HepG2 (cell line): ENCODE data around the gene LYPD6B. TPM values are rescaled to one million over a fixed set of nuclear protein-coding genes. Genes with fewer than 3 reads are reported as not detected.

ENCODE experiments used
- ATAC-seq: fragments of 200-7000 bp; cut with Tn5 transposase; 3 replicates; pipeline ENCODE4 v1.9.1; 2020; ENCODE audit warnings: mild to moderate bottlenecking, moderate library complexity
- BruUV-seq: library from RNA; stranded (reverse); fragments of 400-500 nt; replicated peaks from 2 replicates; lab custom pipeline; 2021; lab: Mats Ljungman, UMichigan
- CTCF ChIA-PET: fragments of 300-600 bp; formaldehyde crosslinking; extraction: SDS; loops from one replicate; lab custom pipeline; 2021; ENCODE audit warnings: low total read pairs, inconsistent platforms, low intra/inter-chr PET ratio; lab: Yijun Ruan, JAX
- POLR2A ChIA-PET: fragments of 350-600 bp; sonication (Branson Sonifier 250); formaldehyde crosslinking; loops from one replicate; lab custom pipeline; 2020; ENCODE audit warnings: antibody characterized with exemption, inconsistent platforms; lab: Yijun Ruan, JAX
- DNase-seq: peaks from one replicate; pipeline ENCODE4 v3.0.0-alpha.2; 2015; ENCODE audit warnings: low spot score
- FAIRE-seq: peaks from 3 replicates; lab custom pipeline; 2011; peaks lifted over from hg19 to GRCh38; lab: Jason Lieb, UNC
- H2AFZ ChIP-seq: one replicate; pipeline ENCODE4 v1.6.1; 2011; ENCODE audit warnings: low read length, inconsistent platforms
- H3K27ac ChIP-seq: fragments of 300-600 bp; 3 replicates; pipeline ENCODE4 v1.8.0; 2011; ENCODE audit warnings: mixed run types, mild to moderate bottlenecking, mixed read lengths, low read length, inconsistent platforms; ENCODE audit not compliant: insufficient read depth; ENCODE audit errors: extremely low read length
- H3K27me3 ChIP-seq, 2 experiments: fragments of 200-600 bp in 1 of 2; 2 replicates in 1 of 2; 3 replicates in 1 of 2; pipeline versions ENCODE4 v1.6.0 to v1.8.0; 2011; ENCODE audit warnings: low read length in 2 of 2, mild to moderate bottlenecking in 2 of 2, moderate library complexity in 2 of 2, inconsistent platforms in 1 of 2; ENCODE audit not compliant: insufficient read depth in 2 of 2, control insufficient read depth in 1 of 2
- H3K36me3 ChIP-seq, 2 experiments: fragments of 200-600 bp in 1 of 2; replicated peaks in 1 of 2; 2 replicates in 1 of 2; 3 replicates in 1 of 2; pipeline versions ENCODE4 v1.5.1 to v1.8.0; 2011; ENCODE audit warnings: low read length in 2 of 2, inconsistent platforms in 1 of 2; ENCODE audit not compliant: insufficient read depth in 2 of 2, control insufficient read depth in 1 of 2
- H3K4me1 ChIP-seq: 2 replicates; pipeline ENCODE4 v1.5.1; 2012; ENCODE audit warnings: low read length, inconsistent platforms; ENCODE audit not compliant: insufficient read depth
- H3K4me2 ChIP-seq: 2 replicates; pipeline ENCODE4 v1.6.0; 2011; ENCODE audit warnings: low read depth, low read length, inconsistent platforms
- H3K4me3 ChIP-seq, 3 experiments: fragments of 200-600 bp in 1 of 3; sonication (generic), shearing (Covaris generic) in 1 of 3; replicated peaks in 1 of 3; 2 replicates each; pipeline ENCODE4 v1.5.1; 2011 to 2016; ENCODE audit warnings: low read length in 3 of 3, inconsistent platforms in 2 of 3, low read depth in 2 of 3, mild to moderate bottlenecking in 2 of 3, control low read depth in 1 of 3, mixed read lengths in 1 of 3; ENCODE audit not compliant: insufficient read depth in 1 of 3
- H3K79me2 ChIP-seq: one replicate; pipeline ENCODE4 v1.6.1; 2011; ENCODE audit warnings: low read length, inconsistent platforms; ENCODE audit not compliant: insufficient read depth
- H3K9ac ChIP-seq: 2 replicates; pipeline ENCODE4 v1.6.0; 2011; ENCODE audit warnings: mild to moderate bottlenecking, low read depth, low read length, inconsistent platforms; ENCODE audit not compliant: insufficient read depth
- H3K9me3 ChIP-seq: 2 replicates; pipeline ENCODE4 v1.5.1; 2012; ENCODE audit warnings: mild to moderate bottlenecking, low read length
- H4K20me1 ChIP-seq: 2 replicates; pipeline ENCODE4 v1.6.0; 2011; ENCODE audit warnings: inconsistent platforms, mild to moderate bottlenecking, low read length, moderate library complexity; ENCODE audit not compliant: insufficient read depth
- ATF7 ChIP-seq, 2 experiments: fragments of 450-650 bp in 1 of 2; sonication (generic) in 1 of 2; formaldehyde crosslinking in 1 of 2; IDR thresholded peaks; 2 replicates each; pipeline versions ENCODE4 v1.4.0 to v1.6.1; 2016 to 2020; ENCODE audit warnings: antibody characterized with exemption in 1 of 2, mild to moderate bottlenecking in 1 of 2, missing genetic modification reagents in 1 of 2
- ATF7-NPFF ChIP-seq: sonication (generic); formaldehyde crosslinking; IDR thresholded peaks from 2 replicates; pipeline ENCODE4 v1.8.1; 2023; ENCODE audit warnings: mild to moderate bottlenecking, low read depth, missing genetic modification reagents, moderate library complexity
- CEBPB ChIP-seq: IDR thresholded peaks from 2 replicates; pipeline ENCODE4 v1.6.1; 2011; ENCODE audit warnings: low read depth, low read length, improper control_type of control experiment, borderline replicate concordance
- CREB1 ChIP-seq, 2 experiments: fragments of 450-650 bp in 1 of 2; IDR thresholded peaks; 2 replicates each; pipeline ENCODE4 v1.6.1; 2016 to 2017; ENCODE audit warnings: control low read depth in 1 of 2, mild to moderate bottlenecking in 1 of 2, missing compliant biosample characterization in 1 of 2, missing genetic modification characterization in 1 of 2
- FLYWCH1 ChIP-seq: sonication (generic); formaldehyde crosslinking; IDR thresholded peaks from 2 replicates; pipeline ENCODE4 v1.8.1; 2023; ENCODE audit warnings: mild to moderate bottlenecking, missing genetic modification reagents
- TRAFD1 ChIP-seq: sonication (generic); formaldehyde crosslinking; IDR thresholded peaks from 2 replicates; pipeline ENCODE4 v1.5.1; 2020; ENCODE audit warnings: missing genetic modification reagents, mild to moderate bottlenecking, borderline replicate concordance
- ZBTB34 ChIP-seq: sonication (generic); formaldehyde crosslinking; IDR thresholded peaks from 2 replicates; pipeline ENCODE4 v1.8.0; 2022; ENCODE audit warnings: mild to moderate bottlenecking, missing genetic modification reagents
- ZNF564 ChIP-seq: sonication (generic); formaldehyde crosslinking; IDR thresholded peaks from 2 replicates; pipeline ENCODE4 v1.8.1; 2023; ENCODE audit warnings: mild to moderate bottlenecking, missing genetic modification reagents
- ZNF614 ChIP-seq: IDR thresholded peaks from 2 replicates; pipeline ENCODE4 v1.6.1; 2018; ENCODE audit warnings: missing biosample characterization, missing genetic modification reagents, inconsistent platforms, borderline replicate concordance
- WGBS: methylation state at CpG from one replicate; pipeline ENCODE4 v1.1.6; 2017; ENCODE audit warnings: low lambda C conversion rate; 5-methylcytosine and 5-hydroxymethylcytosine counted together
- in situ Hi-C: cut with HindIII; loops from 2 replicates; pipeline ENCODE4 v1.10.0; 2017; ENCODE audit warnings: low pct_unique_long_range_greater_than_20kb; ENCODE audit not compliant: extremely low pct_ligation_motif_present
- intact Hi-C: fragments of 100-400 bp; cut with micrococcal nuclease; formaldehyde crosslinking; loops from one replicate; pipeline ENCODE4 v1.10.0; 2022; ENCODE audit not compliant: unreplicated experiment
- polyA plus RNA-seq, 8 experiments: library from polyadenylated mRNA; depleted of rRNA in 3 of 8; stranded (reverse) in 7 of 8; unstranded in 1 of 8; fragments of >200 nt; fragmentation: Illumina TruSeq in 4 of 8; extraction: Trizol in 4 of 8; gene quantifications; 2 replicates each; pipeline versions ENCODE4 v1.2.1 to v1.2.3, GENCODE V29; 2011 to 2016; ENCODE audit warnings: low read depth in 4 of 8, missing spikeins in 1 of 8, mixed read lengths in 1 of 8; ENCODE audit not compliant: insufficient read depth in 1 of 8
- total RNA-seq, 5 experiments: library from RNA; depleted of rRNA; stranded (reverse); fragments of >200 nt; fragmentation: Illumina TruSeq; extraction: Trizol; gene quantifications; 2 replicates each; pipeline ENCODE4 v1.2.3, GENCODE V29; 2016; ENCODE audit warnings: low read depth in 1 of 5
- TF ChIP-seq, protein P1 (sequence below): fragments of 450-650 bp; IDR thresholded peaks from 2 replicates; pipeline ENCODE4 v1.6.1; 2016
- TF ChIP-seq, protein P2 (sequence below): sonication (generic); formaldehyde crosslinking; IDR thresholded peaks from 2 replicates; pipeline ENCODE4 v1.4.0; 2020; ENCODE audit warnings: mild to moderate bottlenecking, missing genetic modification reagents

LYPD6B gene
- total and polyA plus RNA-seq, 2 of the 13 experiments (the other 11 are each of a cell fraction or from before 2014, with no cell fraction given) = not detected

- H3K9me3 ChIP-seq = peaks cover 4% of the 10 kb centered on the region; the same call in 1 of the 2 replicates
- 0% methylated on average over 2 of the region's 2 CpGs for WGBS
- H3K9ac ChIP-seq = no peak overlapping the region
- no peaks in the 10 kb centered on the region for H3K4me1 ChIP-seq
- intact Hi-C loops (no loop called here), in situ Hi-C loops (no loop called here)
- FAIRE-seq = no peak
- POLR2A ChIA-PET = no interaction called here
- BruUV-seq = no TSS peak
- no peak overlapping the region for H3K4me2 ChIP-seq
- H3K27ac ChIP-seq = no peak overlapping the region
- no peaks in the 10 kb centered on the region for H4K20me1 ChIP-seq
- no peak for DNase-seq
- no peak overlapping the region for H2AFZ ChIP-seq
- CTCF ChIA-PET = no interaction called here
- no peaks in the 10 kb centered on the region for H3K36me3 ChIP-seq
- H3K27me3 ChIP-seq = 0 out of 5 replicates have a peak, but pooled peaks cover 0 to 3% of the 10 kb centered on the region in 2 experiments
- H3K4me3 ChIP-seq = no peak overlapping the region
- H3K79me2 ChIP-seq = no peaks in the 10 kb centered on the region
- ATAC-seq = no peak
- TF ChIP-seq, protein P1, sequence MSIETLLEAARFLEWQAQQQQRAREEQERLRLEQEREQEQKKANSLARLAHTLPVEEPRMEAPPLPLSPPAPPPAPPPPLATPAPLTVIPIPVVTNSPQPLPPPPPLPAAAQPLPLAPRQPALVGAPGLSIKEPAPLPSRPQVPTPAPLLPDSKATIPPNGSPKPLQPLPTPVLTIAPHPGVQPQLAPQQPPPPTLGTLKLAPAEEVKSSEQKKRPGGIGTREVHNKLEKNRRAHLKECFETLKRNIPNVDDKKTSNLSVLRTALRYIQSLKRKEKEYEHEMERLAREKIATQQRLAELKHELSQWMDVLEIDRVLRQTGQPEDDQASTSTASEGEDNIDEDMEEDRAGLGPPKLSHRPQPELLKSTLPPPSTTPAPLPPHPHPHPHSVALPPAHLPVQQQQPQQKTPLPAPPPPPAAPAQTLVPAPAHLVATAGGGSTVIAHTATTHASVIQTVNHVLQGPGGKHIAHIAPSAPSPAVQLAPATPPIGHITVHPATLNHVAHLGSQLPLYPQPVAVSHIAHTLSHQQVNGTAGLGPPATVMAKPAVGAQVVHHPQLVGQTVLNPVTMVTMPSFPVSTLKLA = peak; percentile 91
- TF ChIP-seq ATF7-NPFF (CRISPR knock-in tag) = no peak
Measured at GRCh38 chr2:149049142-149049541, 10.6 kb downstream of the LYPD6B start.

DNA sequence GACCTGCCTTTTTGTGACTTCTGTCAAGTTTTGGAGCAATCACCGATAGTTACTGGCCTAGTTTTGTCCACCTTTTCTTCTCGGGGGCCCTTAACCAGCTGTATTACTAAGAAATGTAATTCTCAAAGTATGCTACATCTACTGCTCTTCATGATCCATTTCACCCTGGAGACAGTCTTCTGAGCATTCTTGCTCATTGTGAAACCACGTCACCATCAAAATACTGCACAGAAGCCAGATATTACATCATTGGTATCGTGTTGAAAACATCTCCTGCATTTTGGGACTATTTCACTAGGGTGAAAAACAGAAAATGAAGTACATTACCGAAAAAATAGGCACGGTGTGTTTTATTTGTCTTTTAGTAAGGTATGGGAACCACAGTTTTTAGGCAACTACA lies 11.7 kb downstream of the LYPD6B start:
- H3K27me3 ChIP-seq = 0 out of 5 replicates have a peak, but pooled peaks cover 0 to 3% of the 10 kb centered on the region in 2 experiments
- BruUV-seq = no TSS peak
- H3K4me3 ChIP-seq = no peak overlapping the region
- ATAC-seq (no peak), FAIRE-seq (no peak), DNase-seq (no peak)
- ChIA-PET POLR2A (no interaction called here), CTCF (no interaction called here)
- no peak overlapping the region for H3K4me2 ChIP-seq
- 3% methylated on average over 6 of the region's 6 CpGs for WGBS
- H3K9me3 ChIP-seq = peaks cover 4% of the 10 kb centered on the region; the same call in 1 of the 2 replicates
- in situ Hi-C loops (no loop called here), intact Hi-C loops (no loop called here)
- no peak overlapping the region for H3K27ac ChIP-seq
- H4K20me1 ChIP-seq = no peaks in the 10 kb centered on the region
- no peak overlapping the region for H2AFZ ChIP-seq
- no peak overlapping the region for H3K9ac ChIP-seq
- no peaks in the 10 kb centered on the region for H3K36me3 ChIP-seq
- no peaks in the 10 kb centered on the region for H3K79me2 ChIP-seq
- H3K4me1 ChIP-seq = no peaks in the 10 kb centered on the region
- TF ChIP-seq FLYWCH1 (CRISPR knock-in tag) (no peak), CEBPB (0 out of 2 replicates have a peak, but pooled peaks have one; percentile 2), CREB1 (IDR thresholded peaks at IDR 0.05) (peak; percentile 37; the same call in 1 of the 2 replicates), CREB1 (CRISPR knock-in tag; IDR thresholded peaks at IDR 0.05) (no peak), ATF7 (IDR thresholded peaks at IDR 0.05) (peak; percentile 31; the same call in 1 of the 2 replicates), ATF7 (CRISPR knock-in tag; IDR thresholded peaks at IDR 0.05) (no peak), TRAFD1 (CRISPR knock-in tag) (no peak), ZNF614 (CRISPR knock-in tag) (no peak), ZNF564 (CRISPR knock-in tag) (no peak), ZBTB34 (CRISPR knock-in tag) (no peak)
- TF ChIP-seq, protein P2, sequence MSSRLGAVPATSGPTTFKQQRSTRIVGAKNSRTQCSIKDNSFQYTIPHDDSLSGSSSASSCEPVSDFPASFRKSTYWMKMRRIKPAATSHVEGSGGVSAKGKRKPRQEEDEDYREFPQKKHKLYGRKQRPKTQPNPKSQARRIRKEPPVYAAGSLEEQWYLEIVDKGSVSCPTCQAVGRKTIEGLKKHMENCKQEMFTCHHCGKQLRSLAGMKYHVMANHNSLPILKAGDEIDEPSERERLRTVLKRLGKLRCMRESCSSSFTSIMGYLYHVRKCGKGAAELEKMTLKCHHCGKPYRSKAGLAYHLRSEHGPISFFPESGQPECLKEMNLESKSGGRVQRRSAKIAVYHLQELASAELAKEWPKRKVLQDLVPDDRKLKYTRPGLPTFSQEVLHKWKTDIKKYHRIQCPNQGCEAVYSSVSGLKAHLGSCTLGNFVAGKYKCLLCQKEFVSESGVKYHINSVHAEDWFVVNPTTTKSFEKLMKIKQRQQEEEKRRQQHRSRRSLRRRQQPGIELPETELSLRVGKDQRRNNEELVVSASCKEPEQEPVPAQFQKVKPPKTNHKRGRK (CRISPR knock-in tag) = no peak
